Effector CD8-positive, alpha-beta T cell (primary cell): ENCODE results near the gene CCT7.

ENCODE experiments used
- DNase-seq: peaks from one replicate; lab custom pipeline; 2025; lab: John Stamatoyannopoulos, UW

CCT7 gene

DNA sequence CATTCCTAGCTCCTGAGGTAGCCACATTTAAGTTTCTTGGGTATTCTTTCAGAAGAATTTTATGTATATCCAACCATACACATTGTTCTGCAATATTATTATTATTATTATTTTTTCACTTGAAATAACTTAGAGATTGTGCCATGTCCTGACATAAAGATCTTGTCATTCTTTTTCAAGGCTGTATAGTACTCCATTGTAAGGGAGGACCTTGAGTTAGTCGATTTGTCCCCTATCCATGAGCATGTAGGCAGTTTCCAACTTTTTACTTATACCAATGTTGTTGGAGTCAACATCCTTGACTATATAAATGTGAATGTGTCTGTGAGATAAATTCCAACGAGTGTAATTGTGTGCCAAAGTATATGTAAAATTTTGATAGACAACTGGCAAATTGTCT lies 60.1 kb downstream of the CCT7 start:
- no peak for DNase-seq

DNA sequence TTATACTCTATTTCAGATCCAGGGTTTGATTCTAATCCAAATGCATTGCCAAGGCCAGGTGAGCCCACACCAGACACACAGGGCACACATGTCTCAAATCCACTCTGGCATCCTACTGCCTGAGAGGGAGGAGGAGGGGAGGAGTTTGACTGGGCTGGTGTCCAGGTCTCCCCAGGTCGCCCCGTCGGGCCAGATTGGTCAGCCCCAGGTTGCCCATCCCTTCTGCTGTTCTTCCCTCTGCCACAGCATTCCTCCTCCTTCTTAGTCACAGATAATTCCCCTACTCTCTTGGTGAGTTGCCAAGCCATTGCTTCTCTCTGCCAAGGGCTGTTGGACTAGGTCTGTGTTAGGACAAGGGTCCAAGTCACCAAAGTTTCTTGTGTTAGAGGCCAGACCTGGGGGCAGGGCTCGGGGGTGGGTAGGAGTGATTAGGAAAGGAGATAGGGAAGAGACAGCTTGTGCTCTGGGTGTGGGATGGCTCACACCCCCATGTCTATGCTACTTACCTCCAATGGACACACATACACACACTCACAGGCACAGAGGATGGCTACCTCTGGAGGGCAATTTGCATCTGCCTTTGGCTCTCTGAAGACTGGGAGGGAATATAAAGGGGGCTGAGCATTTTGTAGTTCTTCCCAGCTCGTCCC lies 61.8 kb downstream of the CCT7 start:
- no peak for DNase-seq

DNA sequence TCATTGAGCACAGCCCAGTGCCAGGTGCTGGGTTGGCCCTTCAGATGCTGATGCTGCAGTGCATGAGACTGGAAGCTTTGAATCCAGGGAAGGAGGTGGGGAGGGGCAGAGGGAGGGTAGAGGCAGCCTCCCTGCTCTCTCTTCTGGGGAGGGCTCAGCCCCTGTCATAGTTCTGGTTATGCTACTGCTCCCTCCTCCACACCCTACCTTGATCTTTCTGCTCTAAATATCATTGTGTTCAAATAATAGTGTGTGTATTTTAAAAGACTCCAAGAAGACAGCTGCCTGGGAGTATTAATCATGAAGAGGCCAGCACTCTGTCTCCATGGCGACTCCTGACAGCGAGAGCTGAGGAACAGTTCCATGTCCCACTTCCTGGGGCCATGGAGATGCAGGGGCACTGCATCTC lies 63.0 kb downstream of the CCT7 start:
- no peak for DNase-seq

DNA sequence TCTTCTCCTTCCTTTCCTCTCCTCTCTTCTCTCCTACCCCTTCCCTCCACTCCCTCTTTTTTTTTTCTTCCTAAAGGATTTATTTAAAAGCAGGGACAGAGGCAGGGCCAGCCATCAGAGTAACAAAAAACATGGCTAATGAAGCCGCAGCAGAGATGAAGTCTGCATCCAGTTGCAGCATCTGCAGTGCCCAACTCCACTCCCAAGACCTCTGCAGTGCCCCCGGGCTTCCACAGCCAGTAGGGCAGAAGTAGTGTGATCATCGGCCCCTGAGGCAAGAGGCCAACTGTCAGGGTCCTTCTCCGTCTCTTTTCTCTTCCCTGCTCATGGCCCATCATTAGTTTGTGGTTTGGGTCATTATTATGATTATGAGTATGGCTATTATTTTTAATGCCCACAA lies 63.5 kb downstream of the CCT7 start:
- DNase-seq = no peak

DNA sequence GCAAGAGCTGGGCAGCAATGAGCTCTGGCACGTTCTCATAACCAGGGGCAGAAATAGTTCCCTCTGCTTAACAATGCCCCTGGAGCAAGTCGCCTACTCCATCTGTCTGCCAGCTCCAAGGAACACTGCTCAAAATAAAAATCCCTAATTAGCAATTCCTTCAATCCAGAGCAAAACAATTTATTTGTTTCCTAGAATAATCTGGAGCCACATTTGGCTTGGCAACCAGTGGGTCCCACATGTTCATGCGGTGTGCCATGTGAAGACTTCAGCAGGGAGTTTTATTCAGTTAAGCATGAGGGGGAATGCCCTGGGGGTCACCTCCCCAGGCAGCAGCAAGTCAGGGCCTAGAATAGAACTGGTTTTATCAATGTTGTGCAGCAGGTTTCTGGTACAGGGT lies 66.8 kb downstream of the CCT7 start:
- no peak for DNase-seq

DNA sequence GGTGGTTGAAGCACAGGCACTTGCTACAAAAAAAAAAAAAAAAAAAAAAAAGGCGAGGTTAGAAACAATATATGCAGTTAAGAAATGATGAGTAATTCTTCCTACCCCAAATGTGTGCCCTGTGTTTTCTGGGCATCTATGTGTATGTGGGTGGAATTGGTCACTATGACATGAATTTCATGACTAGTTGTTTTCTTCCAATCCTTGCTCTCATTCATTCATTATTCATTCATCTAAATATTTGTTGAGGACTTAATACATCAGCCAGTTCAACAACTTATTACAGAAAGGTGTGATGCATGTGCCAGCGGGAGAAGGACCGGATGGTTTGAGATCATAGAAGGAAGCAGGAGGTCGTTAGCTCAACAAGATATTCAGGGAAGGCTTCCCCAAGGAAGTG lies 67.5 kb downstream of the CCT7 start:
- no peak for DNase-seq
